ENCODE results near the gene SQSTM1. TPM values are rescaled to one million over a fixed set of nuclear protein-coding genes. Genes with fewer than 3 reads are reported as not detected.

The SQSTM1 gene
- total RNA-seq, 1 experiment from 2014 or later: 985 TPM

GRCh38 chr5:179840766-179841165, 20.1 kb downstream of the SQSTM1 start:
- intact Hi-C loops (cut with micrococcal nuclease; ENCODE audit: unreplicated experiment) (no loop called here), in situ Hi-C loops (cut with HindIII; ENCODE audit: low pct_unique_long_range_greater_than_20kb, low sequenced_read_pairs) (no loop called here)
- ATAC-seq (no peak), DNase-seq (ENCODE audit: low read depth, low spot score) (no peak)
- Histone ChIP-seq H3K27me3 (ENCODE audit: control insufficient read depth, insufficient read depth, low read length) (no peaks in the 10 kb centered on the region), H3K36me3 (ENCODE audit: control insufficient read depth, insufficient read depth, low read length) (peaks cover 8% of the 10 kb centered on the region), H3K9me3 (ENCODE audit: control insufficient read depth, insufficient read depth, low read depth, low read length) (no peaks in the 10 kb centered on the region), H3K4me1 (ENCODE audit: control insufficient read depth, insufficient read depth, low read length) (peaks cover 23% of the 10 kb centered on the region), H3K27ac (ENCODE audit: low read length) (no peak overlapping the region), H3K4me3 (ENCODE audit: low read depth in 2 of 2, low read length in 2 of 2) (no peak overlapping the region)
- CTCF ChIA-PET: no interaction called here
- TF ChIP-seq POLR2AphosphoS5 (IDR thresholded peaks at IDR 0.05; ENCODE audit: low read depth, low read length) (peak; percentile 74), CTCF (IDR thresholded peaks at IDR 0.05) (no peak), SIN3A (IDR thresholded peaks at IDR 0.05; ENCODE audit: borderline replicate concordance, insufficient read depth, low read depth, low read length) (no peak), TCF7L2 (IDR thresholded peaks at IDR 0.05; ENCODE audit: low read depth, low read length) (no peak), REST (IDR thresholded peaks at IDR 0.05; ENCODE audit: insufficient read depth in 1 of 2, low read depth in 2 of 2, low read length in 1 of 2) (no peak)
- no TSS peak for BruUV-seq (replicated peaks)
- POLR2A ChIA-PET: no interaction called here

- DNase-seq (ENCODE audit: low read depth, low spot score) (no peak), ATAC-seq (no peak)
- H3K27me3 ChIP-seq (ENCODE audit: control insufficient read depth, insufficient read depth, low read length): no peaks in the 10 kb centered on the region
- CTCF ChIA-PET: no interaction called here
- intact Hi-C loops (cut with micrococcal nuclease; ENCODE audit: unreplicated experiment): no loop called here
- H3K9me3 ChIP-seq (ENCODE audit: control insufficient read depth, insufficient read depth, low read depth, low read length): peaks cover 2% of the 10 kb centered on the region; the same call in 1 of the 2 replicates
- H3K4me1 ChIP-seq (ENCODE audit: control insufficient read depth, insufficient read depth, low read length): peaks cover 17% of the 10 kb centered on the region
- no peak overlapping the region for H3K27ac ChIP-seq (ENCODE audit: low read length)
- in situ Hi-C loops (cut with HindIII; ENCODE audit: low pct_unique_long_range_greater_than_20kb, low sequenced_read_pairs): no loop called here
- H3K4me3 ChIP-seq (ENCODE audit: low read depth in 2 of 2, low read length in 2 of 2): no peak overlapping the region
- H3K36me3 ChIP-seq (ENCODE audit: control insufficient read depth, insufficient read depth, low read length): peaks cover 7% of the 10 kb centered on the region
- no peak for TF ChIP-seq CTCF (IDR thresholded peaks at IDR 0.05)
- no peak for TF ChIP-seq REST (IDR thresholded peaks at IDR 0.05; ENCODE audit: insufficient read depth in 1 of 2, low read depth in 2 of 2, low read length in 1 of 2)
- TF ChIP-seq TCF7L2 (IDR thresholded peaks at IDR 0.05; ENCODE audit: low read depth, low read length): no peak
- no peak for TF ChIP-seq POLR2AphosphoS5 (IDR thresholded peaks at IDR 0.05; ENCODE audit: low read depth, low read length)
- no peak for TF ChIP-seq SIN3A (IDR thresholded peaks at IDR 0.05; ENCODE audit: borderline replicate concordance, insufficient read depth, low read depth, low read length)
- BruUV-seq (replicated peaks): no TSS peak
- POLR2A ChIA-PET: no interaction called here
Measured at GRCh38 chr5:179841621-179842020, 20.9 kb downstream of the SQSTM1 start.

All from Panc1 (cell line).